Epidermal melanocyte (primary cell): ENCODE measurements around the gene ITGA7.

Experiments
- DNase-seq: peaks from one replicate; pipeline ENCODE4 v3.0.0; 2011; ENCODE audit warnings: low spot score; ENCODE audit not compliant: insufficient read length

Gene ITGA7

GRCh38 chr12:55718015-55718414, 10.3 kb upstream of the ITGA7 start:
- DNase-seq, result no peak

GRCh38 chr12:55717011-55718007, 9.6 kb upstream of the ITGA7 start:
- no peak for DNase-seq

GRCh38 chr12:55716582-55716957, 8.9 kb upstream of the ITGA7 start:
- DNase-seq, result no peak

GRCh38 chr12:55715833-55716581, 8.3 kb upstream of the ITGA7 start, which contains the start of gene BLOC1S1:
Gene BLOC1S1 (plus strand): TSS chr12:55716046. CDS start chr12:55716052, 6 bp downstream.
- peak; percentile 94 for DNase-seq

- DNase-seq, result no peak
Observed at GRCh38 chr12:55715169-55715764, 7.6 kb upstream of the ITGA7 start.

GRCh38 chr12:55713721-55714120, 6.0 kb upstream of the ITGA7 start:
- DNase-seq, result no peak

GRCh38 chr12:55712700-55713415, 5.2 kb upstream of the ITGA7 start:
- no peak for DNase-seq

- DNase-seq, result no peak
Observed at GRCh38 chr12:55711786-55712553, 4.3 kb upstream of the ITGA7 start.

GRCh38 chr12:55708695-55709233, 1.1 kb upstream of the ITGA7 start:
- no peak for DNase-seq

GRCh38 chr12:55707219-55707671, 459 bp downstream of the ITGA7 start:
- DNase-seq, result no peak

- no peak for DNase-seq
Observed at GRCh38 chr12:55706568-55707218, 1.0 kb downstream of the ITGA7 start.

GRCh38 chr12:55705782-55706402, 1.8 kb downstream of the ITGA7 start:
- DNase-seq, result no peak

GRCh38 chr12:55704824-55705718, 2.6 kb downstream of the ITGA7 start:
- DNase-seq, result no peak

- DNase-seq, result no peak
Observed at GRCh38 chr12:55703901-55704761, 3.6 kb downstream of the ITGA7 start.

- DNase-seq, result no peak
Observed at GRCh38 chr12:55703288-55703687, 4.4 kb downstream of the ITGA7 start.

- no peak for DNase-seq
Observed at GRCh38 chr12:55702861-55703260, 4.8 kb downstream of the ITGA7 start.
